Stimulated activated CD4-positive, alpha-beta T cell treated with anti-CD3 and anti-CD28 coated beads, Interleukin-1b, Interleukin-23, amount 100 ng/mL, for 48 hours (primary cell): Measurements from ENCODE around the gene DNM1.

ENCODE experiments used
- DNase-seq: peaks from one replicate; pipeline ENCODE4 v3.0.0-alpha.2; 2020

Gene DNM1

DNA sequence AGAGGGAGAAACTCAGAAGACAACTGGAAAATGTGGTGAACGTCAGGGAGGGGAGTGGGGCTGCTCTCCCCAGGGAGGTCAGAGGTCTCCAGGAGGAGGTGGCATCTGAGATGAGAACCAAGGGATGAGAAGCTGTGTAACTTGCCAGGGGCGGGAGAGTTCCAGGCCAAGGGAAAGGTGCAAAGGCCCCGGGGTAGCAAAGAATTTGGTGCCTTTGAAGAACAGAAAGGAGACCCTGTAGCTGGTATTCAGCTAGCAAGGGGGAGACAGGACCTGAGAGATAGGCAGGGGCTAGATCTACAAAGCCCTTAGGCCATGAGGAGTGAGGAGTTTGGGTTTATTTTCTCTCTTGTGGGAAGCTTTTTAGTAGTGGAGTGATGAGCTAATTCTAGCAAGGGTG, 3.3 kb downstream of the DNM1 start:
- DNase-seq = no peak

DNA sequence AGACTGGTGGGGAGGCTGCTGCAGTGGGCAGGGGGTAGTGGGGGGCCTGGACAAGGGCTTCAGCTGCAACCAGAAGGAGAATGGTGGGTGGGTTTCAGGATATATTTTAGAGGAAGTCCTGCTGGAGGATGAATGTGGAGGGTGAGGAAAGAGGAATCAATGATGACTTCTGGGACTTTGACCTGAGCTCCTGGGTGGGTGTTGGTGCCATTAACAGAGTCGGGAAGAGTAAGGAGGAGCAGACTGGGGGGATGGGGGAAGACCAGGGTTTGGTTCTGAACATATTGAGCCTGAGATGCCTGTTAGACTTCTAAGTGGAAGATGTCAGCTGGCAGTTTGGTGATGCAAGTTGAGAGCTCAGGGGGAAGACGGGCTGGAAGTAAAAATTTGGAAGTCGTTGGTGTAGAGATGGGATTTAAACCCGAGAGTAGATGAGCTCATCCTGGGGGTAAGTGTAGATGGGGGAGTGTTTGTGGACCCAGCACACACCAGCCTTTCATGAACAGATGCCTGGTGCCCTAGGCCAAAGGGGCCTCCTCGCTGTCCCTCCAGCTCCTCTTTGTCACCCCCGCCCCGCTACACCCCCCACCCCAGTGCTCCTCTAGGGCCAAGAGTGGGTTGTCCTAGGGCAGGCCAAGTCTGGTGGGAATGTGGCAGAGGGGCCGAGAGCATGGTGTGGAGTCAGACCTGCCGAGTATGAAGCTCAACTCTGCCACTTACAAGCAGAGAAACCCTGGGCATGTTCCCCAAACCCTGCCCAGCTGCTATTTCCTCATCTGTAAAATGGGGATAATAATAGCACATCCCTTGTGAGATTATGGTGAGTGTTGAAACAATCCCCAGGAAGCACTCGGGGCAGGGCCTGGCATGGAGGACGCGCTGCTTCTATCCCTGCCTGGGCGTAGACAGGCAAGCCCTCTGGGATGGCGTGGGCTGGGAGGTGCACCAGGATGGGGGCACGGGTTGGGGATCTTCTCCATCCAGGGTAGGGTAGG, 4.0 kb downstream of the DNM1 start:
- no peak for DNase-seq

DNA sequence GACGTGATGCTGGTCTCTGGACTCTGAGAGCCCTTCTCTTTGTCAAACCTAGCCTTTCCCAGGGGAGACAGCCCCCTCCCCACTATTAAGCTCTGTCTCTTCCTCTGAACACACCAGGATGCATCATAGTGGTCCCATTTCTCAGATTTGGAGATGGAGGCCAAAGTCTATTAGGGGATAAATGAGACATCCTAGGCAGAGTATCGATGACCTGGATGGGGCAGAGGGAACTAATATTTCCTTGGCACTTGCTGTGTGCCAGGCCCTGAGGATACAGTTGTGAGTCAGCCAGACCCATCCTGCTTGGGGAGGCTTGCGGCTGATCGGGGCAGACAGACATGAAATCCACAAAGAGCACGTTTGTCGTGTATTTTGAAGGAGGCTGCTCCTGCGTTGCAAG, 5.2 kb downstream of the DNM1 start:
- DNase-seq = no peak

DNA sequence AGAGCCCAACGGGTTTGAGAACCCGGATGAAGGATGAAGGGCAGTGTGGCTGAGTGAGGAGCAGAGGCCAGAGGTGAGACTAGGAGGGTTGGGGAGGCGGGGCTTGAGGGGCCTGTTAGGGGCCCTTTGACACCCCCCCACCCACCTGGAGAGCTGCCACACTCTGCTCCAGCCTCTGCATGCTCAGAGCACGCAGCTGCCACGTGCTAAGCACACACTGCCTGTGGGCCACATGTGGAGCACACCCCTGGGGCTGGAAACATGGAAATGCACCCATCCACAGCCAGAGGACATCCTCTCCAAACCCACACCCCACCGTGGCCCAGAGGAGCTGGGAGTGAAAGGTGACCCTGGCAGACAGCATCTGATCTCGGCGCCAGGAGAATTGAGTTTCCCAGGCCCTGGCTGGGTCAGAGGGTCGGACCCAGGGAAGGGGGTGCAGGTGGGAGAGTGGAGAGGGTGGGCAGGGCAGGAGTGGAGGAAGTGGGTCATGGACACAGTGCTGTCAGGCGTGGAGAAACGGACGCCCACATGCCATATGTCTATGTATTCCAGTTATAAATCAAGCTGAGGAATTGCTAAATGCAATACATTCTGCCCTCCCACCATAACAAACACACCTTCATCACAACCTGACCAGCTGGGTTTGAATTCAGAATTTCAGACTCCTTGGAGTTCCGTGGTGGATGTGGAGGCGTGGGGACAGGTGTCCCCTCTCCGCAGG, 5.9 kb downstream of the DNM1 start:
- no peak for DNase-seq

DNA sequence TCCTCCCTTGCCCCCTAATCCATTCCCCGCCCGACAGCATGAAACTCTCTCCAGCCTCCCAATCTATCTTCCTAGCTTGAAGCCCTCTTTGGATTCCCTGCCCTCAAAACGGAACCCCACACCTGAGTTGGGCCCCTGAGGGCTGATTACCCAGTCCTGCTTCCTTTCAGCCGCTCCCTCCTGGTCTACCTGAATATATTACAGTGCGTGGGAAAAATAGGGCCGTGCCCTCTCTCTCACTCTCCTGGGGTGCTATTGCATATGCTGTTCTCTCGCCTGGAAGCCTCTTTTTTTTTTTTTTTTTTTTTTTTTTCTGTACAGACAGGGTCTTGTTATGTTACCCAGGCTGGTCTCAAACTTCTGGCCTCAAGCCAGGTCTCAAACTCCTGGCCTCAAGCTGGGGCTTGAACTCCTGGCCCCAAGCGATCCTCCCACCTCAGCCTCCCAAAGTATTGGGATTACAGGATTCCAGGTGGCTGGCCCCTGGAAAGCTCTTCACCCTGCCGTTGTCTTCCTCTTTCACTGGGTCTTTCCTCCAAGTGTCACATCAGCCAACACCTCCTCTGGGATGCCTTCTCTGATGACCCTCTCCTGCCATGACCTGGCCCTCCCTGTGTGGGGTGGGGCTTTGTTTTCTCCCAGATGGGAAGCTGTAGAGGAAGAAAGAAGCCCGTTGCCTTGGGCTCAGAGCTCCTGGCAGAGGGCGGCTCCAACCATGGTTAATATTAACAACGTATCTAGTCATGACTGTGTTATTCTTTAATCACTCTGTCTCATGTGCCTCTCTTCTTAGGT, 8.2 kb downstream of the DNM1 start:
- DNase-seq = no peak

DNA sequence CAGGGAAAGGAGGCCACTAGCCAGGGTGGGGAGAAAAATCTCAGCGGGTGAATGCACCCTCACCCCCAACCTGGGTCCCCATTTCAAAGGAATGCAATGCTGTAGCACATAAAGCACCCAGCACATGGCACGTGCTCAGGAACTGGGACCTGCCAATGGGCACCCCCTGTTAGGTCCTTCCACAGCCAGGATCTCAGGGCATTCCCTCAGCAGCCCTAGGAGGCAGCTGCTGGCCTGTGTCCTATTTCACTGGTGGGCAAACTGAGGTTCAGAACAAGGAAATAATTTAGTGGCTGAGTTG, 8.8 kb downstream of the DNM1 start:
- DNase-seq = no peak

DNA sequence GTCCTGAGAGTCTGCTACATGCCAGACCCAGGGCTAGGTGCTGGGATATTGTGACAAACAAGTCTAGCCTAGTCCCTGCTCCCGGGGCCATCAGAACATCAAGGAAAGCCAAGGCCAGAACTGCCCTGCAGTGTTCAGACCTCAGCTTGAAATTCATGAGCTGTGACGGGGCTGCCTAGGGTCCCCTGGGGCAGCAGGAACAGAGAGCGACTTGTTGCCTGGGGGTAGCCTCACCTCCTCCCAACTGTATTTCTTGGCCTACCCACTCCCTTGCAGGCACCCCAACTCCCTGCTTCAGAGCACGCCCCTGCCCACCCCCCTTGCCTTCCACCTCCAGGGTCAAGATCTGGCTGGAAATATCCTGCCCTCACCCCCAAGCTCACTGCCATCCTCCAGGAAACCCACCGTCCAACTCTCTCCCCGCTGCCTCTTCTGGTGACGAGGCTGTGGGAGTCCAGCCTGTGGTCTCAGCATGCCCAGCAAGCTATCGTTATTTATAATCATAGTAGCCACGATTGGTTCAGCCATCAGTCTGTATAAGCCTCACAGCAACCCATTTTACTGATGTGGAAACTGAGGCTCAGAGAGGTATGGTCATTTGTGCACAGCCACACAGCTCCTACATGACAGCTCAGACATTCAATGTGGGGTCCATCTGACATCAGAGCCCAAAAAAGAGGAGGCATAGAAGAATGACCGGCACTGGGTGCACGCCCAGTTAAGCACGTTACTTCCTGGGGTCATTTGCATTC, 10.7 kb downstream of the DNM1 start:
- no peak for DNase-seq

DNA sequence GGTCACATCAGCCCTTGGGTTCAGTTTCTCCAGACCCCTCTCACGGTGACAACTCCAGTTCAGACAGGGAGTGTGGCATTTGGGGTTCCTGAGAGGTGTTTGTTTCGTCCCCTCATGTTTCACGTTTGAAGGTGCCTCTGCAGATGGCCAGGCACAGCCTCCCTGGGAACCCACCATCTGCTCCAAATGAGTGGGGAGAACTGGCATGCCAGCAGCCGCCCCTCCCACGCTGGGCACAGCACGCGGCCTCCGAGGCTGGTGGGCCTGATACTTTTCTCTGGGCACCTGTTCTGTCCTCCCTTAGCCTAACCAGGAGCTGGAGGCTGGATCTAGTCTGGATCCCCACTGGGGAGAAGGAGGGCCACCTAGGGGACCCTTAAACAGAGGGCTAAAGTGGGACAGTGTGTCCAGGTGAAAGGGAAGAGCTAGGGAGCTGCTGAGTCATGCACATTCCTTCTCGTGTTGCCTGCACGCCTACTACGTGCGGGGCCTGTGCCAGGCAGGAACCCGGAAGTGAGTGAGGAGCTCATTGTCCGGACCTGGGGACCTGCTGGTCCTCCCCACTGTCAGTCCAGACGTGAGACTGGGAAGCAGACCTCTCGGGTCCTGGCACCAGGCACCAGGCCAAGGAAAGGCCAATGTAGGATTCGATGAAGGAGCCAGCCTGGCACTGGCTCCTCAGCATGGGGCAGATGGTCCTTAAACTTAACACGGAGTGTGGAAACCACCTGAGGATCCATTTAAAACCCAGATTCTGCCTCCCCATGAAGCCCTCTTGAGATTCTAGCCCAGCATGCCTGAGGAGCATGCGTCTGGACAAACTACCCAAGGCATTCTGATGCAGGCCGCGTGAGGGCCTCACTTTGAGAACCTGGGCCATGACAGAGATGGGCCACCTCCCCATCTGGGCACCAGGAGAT, 11.7 kb downstream of the DNM1 start:
- no peak for DNase-seq

DNA sequence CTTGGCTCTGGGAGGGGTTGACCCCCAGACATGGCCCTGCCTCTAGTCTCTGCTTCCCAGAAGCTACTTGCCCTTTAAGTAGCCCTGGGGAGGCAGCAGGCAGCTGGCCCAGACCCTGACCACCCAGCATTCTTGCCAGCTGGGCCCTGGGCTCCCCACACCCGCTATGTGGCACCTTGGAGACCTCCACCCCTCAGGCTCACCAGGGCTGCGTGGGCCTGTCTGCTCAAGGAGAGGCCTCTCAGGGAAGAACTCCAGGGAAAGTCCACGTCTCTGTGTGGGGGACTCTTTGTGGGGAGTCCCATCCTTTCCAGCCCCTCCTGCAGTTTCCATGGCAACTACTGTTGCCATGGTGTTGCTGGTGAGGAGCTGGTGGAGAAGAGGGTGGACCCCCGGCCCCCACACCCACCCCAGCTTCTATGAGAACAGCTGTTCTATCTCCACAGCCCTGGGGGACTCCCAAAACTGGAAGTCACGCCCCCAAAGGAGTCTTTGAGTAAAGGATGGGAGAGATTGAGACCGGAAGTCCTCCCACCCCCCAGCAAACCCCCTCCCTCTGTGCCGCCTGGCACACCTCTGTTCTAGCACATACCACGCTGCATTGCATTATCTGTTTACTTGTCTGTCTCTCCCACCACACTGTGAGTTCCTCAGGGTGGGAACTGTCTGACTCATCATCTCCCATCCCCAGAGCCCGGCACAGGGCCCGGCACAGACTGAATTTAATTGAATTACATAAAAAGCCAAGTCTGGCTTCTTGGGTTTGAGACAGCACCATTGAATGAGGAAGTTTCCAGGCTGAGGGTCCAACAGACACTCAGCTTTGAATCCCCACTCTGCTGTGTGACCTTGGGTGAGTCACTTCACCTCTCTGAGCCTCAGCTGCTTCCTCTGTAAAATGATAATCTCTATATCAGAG, 12.6 kb downstream of the DNM1 start:
- no peak for DNase-seq

DNA sequence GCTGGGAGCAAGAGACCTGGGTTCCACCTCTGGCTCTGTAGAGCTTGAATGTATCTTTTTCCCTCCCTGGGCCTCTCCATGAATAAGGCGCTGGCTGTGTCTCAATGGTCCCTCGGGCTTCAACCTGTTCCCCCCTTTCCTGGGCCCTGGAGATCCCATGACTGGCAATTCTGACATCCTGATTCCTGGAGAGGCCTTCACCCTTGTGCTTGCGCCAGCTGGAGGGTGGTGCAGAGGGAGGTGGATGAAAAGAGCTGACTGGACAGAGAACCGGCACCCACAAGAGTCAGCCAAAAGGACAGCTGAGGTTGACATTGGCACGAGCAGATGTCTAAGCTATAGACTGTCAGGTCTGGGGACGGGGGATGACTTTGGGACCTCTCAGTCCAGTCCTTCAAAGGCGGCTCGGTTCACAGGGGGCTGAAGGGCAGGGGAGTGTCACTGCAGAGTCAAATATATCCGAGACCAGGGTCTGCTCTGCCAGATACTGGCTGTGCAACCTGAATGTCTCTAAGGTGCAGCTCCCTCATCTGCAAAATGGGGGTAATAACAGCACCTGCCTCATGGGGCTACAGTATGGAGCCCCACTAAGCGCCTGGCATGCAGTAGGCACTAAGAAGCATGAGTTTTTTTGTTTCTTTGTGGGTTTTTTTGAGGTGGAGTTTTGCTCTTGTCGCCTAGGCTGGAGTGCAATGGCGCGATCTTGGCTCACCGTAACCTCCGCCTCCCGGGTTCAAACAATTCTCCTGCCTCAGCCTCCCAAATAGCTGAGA, 13.8 kb downstream of the DNM1 start:
- DNase-seq = no peak

DNA sequence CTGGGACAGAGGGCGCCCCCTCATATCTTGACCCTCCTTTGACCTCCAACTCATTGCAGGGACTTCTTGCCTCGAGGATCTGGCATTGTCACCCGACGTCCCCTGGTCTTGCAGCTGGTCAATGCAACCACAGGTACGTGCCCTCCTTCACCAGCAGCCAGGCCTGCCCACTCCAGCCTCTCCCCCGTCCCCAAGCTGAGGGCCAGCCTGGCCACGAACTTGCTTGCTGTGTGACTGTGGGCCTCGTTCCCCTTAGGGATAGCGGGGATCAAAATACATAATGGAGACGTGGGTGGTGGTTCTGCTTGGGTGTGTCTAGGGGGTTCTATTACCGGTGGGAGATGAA, 15.0 kb downstream of the DNM1 start:
- no peak for DNase-seq

DNA sequence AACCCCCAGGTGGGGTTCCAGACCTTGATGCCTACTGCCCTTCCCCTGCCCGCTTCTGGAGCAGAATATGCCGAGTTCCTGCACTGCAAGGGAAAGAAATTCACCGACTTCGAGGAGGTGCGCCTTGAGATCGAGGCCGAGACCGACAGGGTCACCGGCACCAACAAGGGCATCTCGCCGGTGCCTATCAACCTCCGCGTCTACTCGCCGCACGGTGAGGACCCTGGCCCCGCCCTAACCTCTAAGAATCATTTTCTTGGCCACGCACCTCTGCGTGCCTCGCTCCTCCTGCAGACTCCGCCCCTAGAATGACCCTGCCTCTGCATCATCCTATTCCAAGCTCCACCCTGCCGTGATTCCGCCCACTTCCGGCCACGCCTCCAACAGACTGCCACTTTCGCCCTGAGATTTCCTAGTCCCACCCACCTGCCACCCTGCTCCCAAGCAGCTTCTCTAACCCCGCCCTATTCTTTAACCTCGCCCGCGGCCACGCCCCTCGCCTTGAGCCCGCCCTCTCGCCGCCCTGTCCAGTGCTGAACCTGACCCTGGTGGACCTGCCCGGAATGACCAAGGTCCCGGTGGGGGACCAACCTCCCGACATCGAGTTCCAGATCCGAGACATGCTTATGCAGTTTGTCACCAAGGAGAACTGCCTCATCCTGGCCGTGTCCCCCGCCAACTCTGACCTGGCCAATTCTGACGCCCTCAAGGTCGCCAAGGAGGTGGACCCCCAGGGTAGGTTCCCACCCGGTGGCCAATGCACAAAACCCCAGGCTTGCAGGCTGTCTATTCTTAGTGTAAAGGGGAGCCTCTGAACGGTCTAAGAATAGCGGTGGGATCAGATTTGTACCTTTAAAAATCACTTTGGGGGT, 15.6 kb downstream of the DNM1 start:
- peak; percentile 96 for DNase-seq

DNA sequence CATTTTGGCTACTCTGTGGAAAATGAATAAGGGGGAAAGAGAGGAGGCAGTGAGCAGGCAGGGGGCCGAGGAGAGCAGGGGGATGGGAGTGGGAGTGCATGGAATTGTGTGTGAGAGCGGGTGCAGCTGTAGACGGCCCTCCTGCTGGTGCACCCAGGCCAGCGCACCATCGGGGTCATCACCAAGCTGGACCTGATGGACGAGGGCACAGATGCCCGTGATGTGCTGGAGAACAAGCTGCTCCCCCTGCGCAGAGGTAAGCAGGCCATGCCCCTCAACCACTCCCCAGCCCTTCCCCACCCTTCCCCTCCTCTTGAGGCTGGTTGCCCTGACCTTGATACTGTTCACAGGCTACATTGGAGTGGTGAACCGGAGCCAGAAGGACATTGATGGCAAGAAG, 16.7 kb downstream of the DNM1 start:
- DNase-seq = no peak

DNA sequence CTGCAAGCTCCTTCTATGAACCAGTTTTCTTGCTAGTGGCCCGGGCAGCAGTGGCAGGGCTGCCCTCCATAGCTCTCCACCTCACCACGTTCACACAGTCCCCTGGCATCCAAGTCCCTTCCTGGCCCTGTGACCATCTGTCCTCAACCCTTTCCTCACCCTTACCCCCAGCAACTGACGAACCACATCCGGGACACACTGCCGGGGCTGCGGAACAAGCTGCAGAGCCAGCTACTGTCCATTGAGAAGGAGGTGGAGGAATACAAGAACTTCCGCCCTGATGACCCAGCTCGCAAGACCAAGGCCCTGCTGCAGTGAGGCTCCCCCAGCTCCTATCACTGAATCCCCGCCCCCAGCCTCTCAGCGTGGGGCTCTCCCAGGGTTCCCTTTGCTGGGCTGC, 18.8 kb downstream of the DNM1 start:
- no peak for DNase-seq

DNA sequence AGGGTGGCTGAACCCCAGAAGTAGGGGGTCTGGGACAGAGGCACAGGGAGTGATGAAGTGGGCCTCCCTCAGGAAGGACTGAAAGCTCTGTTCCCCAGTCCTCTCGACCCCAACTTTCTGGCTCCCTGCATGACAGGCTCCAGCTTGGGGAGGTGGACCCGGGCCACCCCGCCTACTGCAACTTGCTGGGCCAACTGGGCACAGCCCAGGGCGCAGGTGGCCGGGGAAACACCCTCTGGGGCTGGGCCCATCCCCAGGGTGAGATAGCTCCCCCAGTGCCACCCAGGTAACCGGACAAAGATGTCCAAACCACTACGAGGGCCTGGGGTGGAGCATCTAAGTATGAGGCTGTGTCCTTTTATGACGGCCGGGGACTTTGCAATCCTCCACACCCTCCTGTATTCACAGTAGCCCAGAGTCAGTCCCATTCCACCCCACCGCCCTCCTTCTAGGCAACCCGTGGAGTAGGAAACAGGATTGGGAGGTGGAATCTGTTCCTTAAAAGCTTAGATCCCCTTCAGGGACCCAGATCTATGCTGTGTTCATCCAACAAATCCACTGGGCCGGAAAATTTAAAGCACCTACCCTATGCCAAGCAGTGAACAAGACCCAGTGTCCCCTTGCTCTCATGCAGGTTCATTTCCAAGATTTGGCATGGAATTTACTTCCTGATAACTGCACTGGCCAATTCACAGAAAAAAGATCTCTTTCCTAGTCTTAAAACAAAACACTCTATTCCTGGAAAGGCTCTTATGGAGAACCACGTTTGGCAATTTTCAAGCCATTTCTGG, 19.9 kb downstream of the DNM1 start:
- DNase-seq = no peak

DNA sequence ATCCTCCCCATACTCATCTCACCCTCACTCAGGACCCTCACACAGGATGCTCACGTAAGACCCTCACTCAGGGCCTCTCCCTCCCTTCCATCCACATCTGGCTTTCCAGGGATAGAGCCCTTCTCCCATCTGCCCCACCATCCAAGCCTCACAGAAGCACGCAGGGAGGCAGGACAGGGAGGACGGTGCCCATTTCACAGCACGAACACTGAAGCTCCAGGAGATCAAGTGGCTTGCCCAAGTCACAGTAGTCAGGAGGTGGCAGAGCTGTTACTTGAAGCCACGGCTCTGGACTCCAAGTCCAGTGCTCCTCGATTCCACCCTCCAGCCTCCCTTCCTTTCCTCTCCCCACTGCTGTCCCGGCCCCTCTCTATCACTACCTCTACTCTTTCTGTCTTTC, 21.7 kb downstream of the DNM1 start:
- no peak for DNase-seq

DNA sequence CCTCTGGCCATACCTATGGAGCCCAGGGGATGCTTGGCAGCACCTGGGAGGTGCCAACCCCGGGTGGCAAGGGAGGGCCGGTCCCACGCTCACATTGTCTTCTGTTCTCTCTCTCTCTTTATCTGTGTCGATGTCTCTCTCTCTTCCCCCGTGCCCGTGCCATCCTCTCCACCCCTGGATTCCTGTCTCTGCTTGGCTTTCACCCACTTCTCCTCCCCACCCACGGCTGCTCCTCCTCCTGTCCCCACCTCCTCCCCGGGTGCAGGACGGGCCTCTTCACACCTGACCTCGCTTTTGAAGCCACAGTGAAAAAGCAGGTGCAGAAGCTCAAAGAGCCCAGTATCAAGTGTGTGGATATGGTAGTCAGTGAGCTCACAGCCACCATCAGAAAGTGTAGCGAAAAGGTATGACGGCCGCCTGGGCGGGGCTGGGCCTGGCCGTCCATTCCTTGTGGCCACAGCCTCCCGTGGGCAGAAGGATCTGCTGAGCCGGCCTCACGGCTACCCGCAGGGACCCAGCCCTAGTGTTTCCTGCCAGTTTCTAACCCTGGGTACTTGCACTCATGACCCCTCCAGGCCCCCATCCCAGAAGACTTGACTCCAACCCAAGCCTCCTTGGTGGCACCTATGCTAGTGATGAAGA, 22.7 kb downstream of the DNM1 start:
- no peak for DNase-seq

DNA sequence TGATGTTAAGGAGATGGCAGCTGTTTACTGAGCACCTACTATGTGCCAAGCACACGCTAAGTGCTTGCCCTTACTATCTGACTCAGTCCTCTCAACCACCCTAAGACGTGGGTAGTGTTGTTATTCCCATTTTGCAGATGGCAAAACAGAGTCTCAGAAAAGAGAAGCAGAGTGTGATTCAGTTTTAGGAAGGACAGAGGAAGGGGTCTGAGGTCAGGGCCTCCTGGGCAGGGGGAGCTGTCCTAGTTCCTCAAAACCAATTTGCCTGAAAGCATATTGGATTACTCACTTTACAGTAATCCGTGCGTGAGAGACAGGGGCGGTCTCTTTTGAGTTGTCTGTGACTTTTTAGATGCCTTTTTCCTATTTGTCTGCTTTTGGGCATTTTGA, 23.2 kb downstream of the DNM1 start:
- DNase-seq = no peak
